ENCODE results near the gene PLA2G12B. TPM values are rescaled to one million over a fixed set of nuclear protein-coding genes. Genes with fewer than 3 reads are reported as not detected.
A peak's percentile ranks its signal among the peaks of the same experiment; 100 is the strongest.

The PLA2G12B gene
- total and polyA plus RNA-seq, 2 experiments from 2014 or later, result not detected

- DNase-seq (ENCODE audit: low spot score) (peak; percentile 48), ATAC-seq (peak; percentile 65)
- H3F3A ChIP-seq (replicated peaks; ENCODE audit: low read depth), result no peaks in the 10 kb centered on the region
- no peak overlapping the region for H3K27ac ChIP-seq (ENCODE audit: low read depth)
- H4K20me1 ChIP-seq (replicated peaks; ENCODE audit: insufficient read depth), result no peaks in the 10 kb centered on the region
- Mint-ChIP-seq H3K4me1 (peaks cover 7% of the 10 kb centered on the region), H3K9me3 (no peaks in the 10 kb centered on the region), H3K4me3 (no peak overlapping the region), H3K27me3 (ENCODE audit: insufficient read depth, low read depth, poor library complexity) (peaks cover 3% of the 10 kb centered on the region), H3K27ac (no peak overlapping the region), H3K36me3 (ENCODE audit: low read depth) (no peaks in the 10 kb centered on the region)
- no peaks in the 10 kb centered on the region for H3K36me3 ChIP-seq (ENCODE audit: insufficient read depth)
- H3K27me3 ChIP-seq (ENCODE audit: insufficient read depth), result no peaks in the 10 kb centered on the region
- no peaks in the 10 kb centered on the region for H3K79me2 ChIP-seq (replicated peaks; ENCODE audit: insufficient read depth)
- TF ChIP-seq CTCF (conservative IDR thresholded peaks at IDR 0.05; ENCODE audit: low read depth in 2 of 2) (peak in 1 of 2 experiments; percentile 31; a peak in 2 of 4 replicates), NANOG (IDR thresholded peaks at IDR 0.05; ENCODE audit: borderline replicate concordance) (no peak)
- H3K4me3 ChIP-seq, result no peak overlapping the region
- H2AFZ ChIP-seq, result peak overlapping the region; percentile 12
- no peak overlapping the region for H3K4me2 ChIP-seq
- peaks cover 6% of the 10 kb centered on the region; the same call in 1 of the 2 replicates for H3K9me2 ChIP-seq (ENCODE audit: insufficient read depth)
- H3K4me1 ChIP-seq (ENCODE audit: insufficient read depth), result no peaks in the 10 kb centered on the region
Observed at GRCh38 chr10:72913287-72913686, 41.3 kb downstream of the PLA2G12B start.

- H3K36me3 ChIP-seq (ENCODE audit: insufficient read depth), result no peaks in the 10 kb centered on the region
- DNase-seq (ENCODE audit: low spot score), result no peak
- Mint-ChIP-seq H3K36me3 (ENCODE audit: low read depth) (no peaks in the 10 kb centered on the region), H3K4me3 (no peak overlapping the region), H3K4me1 (peaks cover 7% of the 10 kb centered on the region), H3K27me3 (ENCODE audit: insufficient read depth, low read depth, poor library complexity) (peaks cover 3% of the 10 kb centered on the region), H3K9me3 (no peaks in the 10 kb centered on the region), H3K27ac (no peak overlapping the region)
- no peaks in the 10 kb centered on the region for H3K27me3 ChIP-seq (ENCODE audit: insufficient read depth)
- peaks cover 6% of the 10 kb centered on the region; the same call in 1 of the 2 replicates for H3K9me2 ChIP-seq (ENCODE audit: insufficient read depth)
- H3F3A ChIP-seq (replicated peaks; ENCODE audit: low read depth), result no peaks in the 10 kb centered on the region
- H4K20me1 ChIP-seq (replicated peaks; ENCODE audit: insufficient read depth), result no peaks in the 10 kb centered on the region
- H3K27ac ChIP-seq (ENCODE audit: low read depth), result no peak overlapping the region
- no peaks in the 10 kb centered on the region for H3K4me1 ChIP-seq (ENCODE audit: insufficient read depth)
- H2AFZ ChIP-seq, result peak overlapping the region; percentile 12
- H3K4me2 ChIP-seq, result no peak overlapping the region
- H3K79me2 ChIP-seq (replicated peaks; ENCODE audit: insufficient read depth), result no peaks in the 10 kb centered on the region
- no peak for ATAC-seq
- H3K4me3 ChIP-seq, result no peak overlapping the region
- TF ChIP-seq JUNB (IDR thresholded peaks at IDR 0.05; ENCODE audit: unreplicated experiment) (no peak), POLR2AphosphoS5 (IDR thresholded peaks at IDR 0.05; ENCODE audit: low read depth) (no peak), CREB1 (CRISPR knock-in tag; IDR thresholded peaks at IDR 0.05; ENCODE audit: low read depth) (no peak), ZNF331 (CRISPR knock-in tag; IDR thresholded peaks at IDR 0.05; ENCODE audit: low read depth) (no peak), EZH2phosphoT487 (IDR thresholded peaks at IDR 0.05; ENCODE audit: unreplicated experiment) (no peak), NANOG (IDR thresholded peaks at IDR 0.05; ENCODE audit: borderline replicate concordance) (no peak), ZNF462 (CRISPR knock-in tag; IDR thresholded peaks at IDR 0.05) (no peak), CTCF (conservative IDR thresholded peaks at IDR 0.05; ENCODE audit: low read depth in 2 of 2) (no peak), ZNF114 (CRISPR knock-in tag; IDR thresholded peaks at IDR 0.05) (no peak)
Observed at GRCh38 chr10:72912736-72913135, 41.9 kb downstream of the PLA2G12B start.
